Suppressor macrophage treated with lipopolysaccharide for 4 hours (primary cell): ENCODE measurements around the gene LCLAT1.
A peak's percentile ranks its signal among the peaks of the same experiment; 100 is the strongest.

ENCODE experiments used
- DNase-seq: peaks from one replicate; pipeline ENCODE4 v3.0.0-alpha.2; 2020

The LCLAT1 gene

GRCh38 chr2:30680121-30680520 lies 233.1 kb downstream of the LCLAT1 start:
- no peak for DNase-seq

GRCh38 chr2:30681022-30681421 lies 234.0 kb downstream of the LCLAT1 start:
- DNase-seq: no peak

GRCh38 chr2:30683236-30683956 lies 236.3 kb downstream of the LCLAT1 start:
- DNase-seq: peak; percentile 9

- no peak for DNase-seq
Observed at GRCh38 chr2:30684026-30684425, 237.0 kb downstream of the LCLAT1 start.

GRCh38 chr2:30684516-30684915 lies 237.5 kb downstream of the LCLAT1 start:
- DNase-seq: no peak

- DNase-seq: no peak
Observed at GRCh38 chr2:30684996-30685395, 237.9 kb downstream of the LCLAT1 start.

GRCh38 chr2:30686000-30686399 lies 239.0 kb downstream of the LCLAT1 start:
- DNase-seq: no peak

GRCh38 chr2:30686669-30687068 lies 239.6 kb downstream of the LCLAT1 start:
- DNase-seq: no peak

GRCh38 chr2:30688956-30689401 lies 241.9 kb downstream of the LCLAT1 start:
- DNase-seq: no peak

- no peak for DNase-seq
Observed at GRCh38 chr2:30689496-30690125, 242.6 kb downstream of the LCLAT1 start.

- no peak for DNase-seq
Observed at GRCh38 chr2:30690126-30690561, 243.1 kb downstream of the LCLAT1 start.

GRCh38 chr2:30691091-30691947 lies 244.3 kb downstream of the LCLAT1 start:
- DNase-seq: no peak

- no peak for DNase-seq
Observed at GRCh38 chr2:30691948-30692828, 245.1 kb downstream of the LCLAT1 start.

- DNase-seq: no peak
Observed at GRCh38 chr2:30692829-30693275, 245.8 kb downstream of the LCLAT1 start.
